Caco-2 (cell line): ENCODE results near the gene DSC1. TPM values are rescaled to one million over a fixed set of nuclear protein-coding genes. Genes with fewer than 3 reads are reported as not detected.

ENCODE experiments used
- BruUV-seq: library from RNA; stranded (reverse); fragments of 400-500 nt; replicated peaks from 2 replicates; lab custom pipeline; 2021; lab: Mats Ljungman, UMichigan
- CTCF ChIA-PET: fragments of 300-600 bp; sonication (Branson Sonifier 250); formaldehyde crosslinking; loops from one replicate; lab custom pipeline; 2022; ENCODE audit warnings: antibody characterized with exemption; lab: Charles Lee
- POLR2A ChIA-PET: fragments of 300-600 bp; sonication (Branson Sonifier 250); formaldehyde crosslinking; loops from one replicate; lab custom pipeline; 2022; ENCODE audit warnings: antibody characterized with exemption; lab: Charles Lee
- DNase-seq, 2 experiments: peaks; one replicate each; pipeline versions ENCODE4 v3.0.0 to v3.0.0-alpha.2; 2020 to 2022
- H3K27me3 ChIP-seq: replicated peaks from 2 replicates; pipeline ENCODE4 v1.6.0; 2011; ENCODE audit warnings: low read length; ENCODE audit not compliant: control insufficient read depth, insufficient read depth
- H3K36me3 ChIP-seq: 2 replicates; pipeline ENCODE4 v1.5.1; 2011; ENCODE audit warnings: low read length; ENCODE audit not compliant: control insufficient read depth, insufficient read depth
- H3K4me1 ChIP-seq: fragments of 250-450 bp; sonication (Bioruptor Pico); 2 replicates; pipeline ENCODE4 v1.5.1; 2020; ENCODE audit warnings: mild to moderate bottlenecking
- H3K4me3 ChIP-seq: 2 replicates; pipeline ENCODE4 v1.5.1; 2011; ENCODE audit warnings: low read depth, mild to moderate bottlenecking, control low read depth, low read length
- H3K9me3 ChIP-seq: fragments of 250-450 bp; sonication (Bioruptor Pico); 2 replicates; pipeline ENCODE4 v1.5.1; 2020; ENCODE audit warnings: mild to moderate bottlenecking, moderate library complexity
- H3K27ac Mint-ChIP-seq: one replicate; pipeline ENCODE4 v1.8.0; 2022; ENCODE audit warnings: mixed read lengths; ENCODE audit not compliant: unreplicated experiment
- H3K27me3 Mint-ChIP-seq: one replicate; pipeline ENCODE4 v1.8.0; 2022; ENCODE audit warnings: mixed read lengths; ENCODE audit not compliant: insufficient read depth, unreplicated experiment
- H3K36me3 Mint-ChIP-seq: one replicate; pipeline ENCODE4 v1.8.0; 2022; ENCODE audit warnings: mild to moderate bottlenecking, mixed read lengths; ENCODE audit not compliant: insufficient read depth, unreplicated experiment
- H3K4me1 Mint-ChIP-seq: one replicate; pipeline ENCODE4 v1.8.0; 2022; ENCODE audit warnings: low read depth, mixed read lengths; ENCODE audit not compliant: unreplicated experiment
- H3K4me3 Mint-ChIP-seq: one replicate; pipeline ENCODE4 v1.8.0; 2022; ENCODE audit warnings: mild to moderate bottlenecking, moderate library complexity, mixed read lengths; ENCODE audit not compliant: unreplicated experiment
- H3K9me3 Mint-ChIP-seq: one replicate; pipeline ENCODE4 v1.8.0; 2022; ENCODE audit warnings: mixed read lengths; ENCODE audit not compliant: unreplicated experiment
- intact Hi-C: fragments of 100-400 bp; cut with micrococcal nuclease; formaldehyde crosslinking; loops from one replicate; pipeline ENCODE4 v1.10.0; 2022; ENCODE audit not compliant: unreplicated experiment
- total RNA-seq: library from RNA; stranded (reverse); gene quantifications from 2 replicates; pipeline ENCODE4 v1.2.3, GENCODE V29; 2022
- TF ChIP-seq, protein P1 (sequence below), 2 experiments: fragments of 200-600 bp in 1 of 2; IDR thresholded peaks; 1 replicate in 1 of 2; 2 replicates in 1 of 2; pipeline versions ENCODE4 v1.5.1 to v1.8.0; 2011 to 2022; ENCODE audit warnings: antibody characterized with exemption in 1 of 2, control low read depth in 1 of 2, inconsistent platforms in 1 of 2, low read depth in 1 of 2, low read length in 1 of 2, mild to moderate bottlenecking in 1 of 2, moderate library complexity in 1 of 2; ENCODE audit not compliant: insufficient read depth in 1 of 2, severe bottlenecking in 1 of 2, unreplicated experiment in 1 of 2

Gene DSC1
- total RNA-seq, 1 experiment from 2014 or later, result 0.11 TPM

DNA sequence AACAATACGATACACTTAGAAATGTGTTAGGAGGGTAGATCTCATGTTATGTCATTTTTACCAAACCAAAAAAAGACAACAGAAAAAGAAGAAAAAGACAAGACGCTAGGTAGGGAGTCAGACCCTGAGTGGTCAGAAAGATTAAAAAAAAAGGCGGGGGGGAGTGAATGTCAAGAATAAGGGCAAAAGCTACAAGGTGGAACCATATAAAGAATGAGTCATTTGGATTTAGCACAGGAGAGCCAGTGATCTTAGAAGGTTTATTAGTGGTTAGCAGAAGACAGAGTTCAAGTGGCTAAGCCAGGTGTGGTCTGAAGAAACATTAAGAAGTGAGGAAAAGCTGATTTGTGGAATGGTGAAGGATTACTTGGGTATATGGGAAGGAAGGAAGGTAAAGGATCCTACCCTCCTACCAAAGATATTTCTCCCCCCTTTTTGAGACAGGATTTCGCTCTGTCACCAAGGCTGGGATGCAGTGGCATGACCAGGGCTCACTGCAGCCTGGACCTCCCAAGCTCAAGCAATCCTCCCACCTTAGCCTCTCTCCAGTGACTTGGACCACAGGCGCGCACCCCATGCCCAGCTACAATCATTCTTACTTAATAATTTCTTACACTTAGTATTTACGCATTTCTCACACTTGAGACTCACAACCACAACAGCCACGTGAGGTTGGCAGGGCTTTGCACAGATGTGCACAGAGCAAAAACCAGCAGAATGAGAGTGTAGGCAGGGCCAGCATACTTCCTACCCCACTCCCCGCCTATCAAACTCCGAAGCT, 63.0 kb downstream of the DSC1 start:
- Mint-ChIP-seq H3K27ac (peak overlapping the region; percentile 53), H3K4me1 (peaks cover 34% of the 10 kb centered on the region)

DNA sequence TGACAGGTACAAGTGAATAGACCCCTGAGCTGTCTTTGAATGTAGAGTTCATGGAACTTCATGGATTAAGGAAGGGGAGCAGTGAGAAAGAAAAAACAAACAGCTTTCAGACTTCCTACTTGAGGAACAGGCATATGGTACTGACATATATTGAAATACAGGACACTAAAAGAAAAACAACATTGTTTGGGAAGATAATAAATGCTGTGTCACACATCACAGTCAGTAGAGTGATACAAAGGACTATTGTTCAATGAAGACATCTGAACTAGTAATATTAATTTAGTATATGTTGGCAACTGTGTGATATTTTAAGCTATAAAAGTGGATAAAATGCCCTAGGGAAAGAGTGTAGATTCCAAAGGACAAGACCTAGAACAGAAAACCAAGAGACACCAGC, 63.8 kb downstream of the DSC1 start:
- no peak overlapping the region for H3K4me3 ChIP-seq
- no peak for DNase-seq
- H3K4me1 ChIP-seq, result no peaks in the 10 kb centered on the region
- peaks cover 12% of the 10 kb centered on the region for H3K36me3 Mint-ChIP-seq
- no peaks in the 10 kb centered on the region for H3K27me3 ChIP-seq
- TF ChIP-seq, protein P1, sequence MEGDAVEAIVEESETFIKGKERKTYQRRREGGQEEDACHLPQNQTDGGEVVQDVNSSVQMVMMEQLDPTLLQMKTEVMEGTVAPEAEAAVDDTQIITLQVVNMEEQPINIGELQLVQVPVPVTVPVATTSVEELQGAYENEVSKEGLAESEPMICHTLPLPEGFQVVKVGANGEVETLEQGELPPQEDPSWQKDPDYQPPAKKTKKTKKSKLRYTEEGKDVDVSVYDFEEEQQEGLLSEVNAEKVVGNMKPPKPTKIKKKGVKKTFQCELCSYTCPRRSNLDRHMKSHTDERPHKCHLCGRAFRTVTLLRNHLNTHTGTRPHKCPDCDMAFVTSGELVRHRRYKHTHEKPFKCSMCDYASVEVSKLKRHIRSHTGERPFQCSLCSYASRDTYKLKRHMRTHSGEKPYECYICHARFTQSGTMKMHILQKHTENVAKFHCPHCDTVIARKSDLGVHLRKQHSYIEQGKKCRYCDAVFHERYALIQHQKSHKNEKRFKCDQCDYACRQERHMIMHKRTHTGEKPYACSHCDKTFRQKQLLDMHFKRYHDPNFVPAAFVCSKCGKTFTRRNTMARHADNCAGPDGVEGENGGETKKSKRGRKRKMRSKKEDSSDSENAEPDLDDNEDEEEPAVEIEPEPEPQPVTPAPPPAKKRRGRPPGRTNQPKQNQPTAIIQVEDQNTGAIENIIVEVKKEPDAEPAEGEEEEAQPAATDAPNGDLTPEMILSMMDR (IDR thresholded peaks at IDR 0.05; ENCODE audit: insufficient read depth in 1 of 2, low read depth in 1 of 2, low read length in 1 of 2, severe bottlenecking in 1 of 2, unreplicated experiment in 1 of 2), result no peak
- no peaks in the 10 kb centered on the region for H3K9me3 Mint-ChIP-seq
- H3K27me3 Mint-ChIP-seq, result no peaks in the 10 kb centered on the region
- no peaks in the 10 kb centered on the region; the same call in 1 of the 2 replicates for H3K36me3 ChIP-seq
- CTCF ChIA-PET, result no interaction called here
- no peaks in the 10 kb centered on the region for H3K9me3 ChIP-seq
- intact Hi-C loops, result no loop called here
- peaks cover 35% of the 10 kb centered on the region for H3K4me1 Mint-ChIP-seq
- peak overlapping the region; percentile 83 for H3K4me3 Mint-ChIP-seq
- BruUV-seq, result no TSS peak
- H3K27ac Mint-ChIP-seq, result peak overlapping the region; percentile 53
- POLR2A ChIA-PET, result no interaction called here

More for the DNA sequence above, 63.0 kb downstream of the DSC1 start:
- Mint-ChIP-seq H3K4me3 (peak overlapping the region; percentile 83), H3K9me3 (no peaks in the 10 kb centered on the region), H3K27me3 (no peaks in the 10 kb centered on the region), H3K36me3 (peaks cover 12% of the 10 kb centered on the region)
- ChIA-PET CTCF (no interaction called here), POLR2A (no interaction called here)
- DNase-seq, result no peak
- no TSS peak for BruUV-seq
- intact Hi-C loops, result no loop called here
- Histone ChIP-seq H3K9me3 (no peaks in the 10 kb centered on the region), H3K27me3 (no peaks in the 10 kb centered on the region), H3K4me1 (no peaks in the 10 kb centered on the region), H3K36me3 (no peaks in the 10 kb centered on the region; the same call in 1 of the 2 replicates), H3K4me3 (peak overlapping the region; percentile 69)
- TF ChIP-seq, protein P1 (IDR thresholded peaks at IDR 0.05; ENCODE audit: insufficient read depth in 1 of 2, low read depth in 1 of 2, low read length in 1 of 2, severe bottlenecking in 1 of 2, unreplicated experiment in 1 of 2), result no peak

DNA sequence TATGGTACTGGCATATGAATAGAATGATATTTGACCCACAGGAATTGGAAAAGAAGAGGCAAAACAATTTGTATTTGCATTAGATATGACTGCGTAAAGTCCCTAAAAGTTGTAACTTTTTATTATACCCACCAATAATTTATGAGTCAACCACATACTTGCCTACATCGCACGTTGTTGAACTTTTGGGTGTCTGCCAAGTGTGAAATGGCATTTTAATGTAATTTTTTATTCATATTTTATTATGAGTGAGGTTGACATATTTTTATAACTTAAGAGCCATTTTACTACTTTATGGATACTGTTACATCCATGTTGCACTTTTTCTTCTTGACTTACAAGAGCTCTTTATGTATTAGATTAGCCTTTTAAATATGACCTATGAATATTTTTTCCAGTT, 65.0 kb downstream of the DSC1 start:
- Histone ChIP-seq H3K27me3 (no peaks in the 10 kb centered on the region), H3K4me1 (no peaks in the 10 kb centered on the region), H3K9me3 (no peaks in the 10 kb centered on the region), H3K36me3 (no peaks in the 10 kb centered on the region; the same call in 1 of the 2 replicates), H3K4me3 (no peak overlapping the region)
- intact Hi-C loops, result no loop called here
- no peak for DNase-seq
- H3K4me1 Mint-ChIP-seq, result peaks cover 29% of the 10 kb centered on the region
- CTCF ChIA-PET, result no interaction called here
- TF ChIP-seq, protein P1 (IDR thresholded peaks at IDR 0.05; ENCODE audit: insufficient read depth in 1 of 2, low read depth in 1 of 2, low read length in 1 of 2, severe bottlenecking in 1 of 2, unreplicated experiment in 1 of 2), result no peak
- no peak overlapping the region for H3K4me3 Mint-ChIP-seq
- BruUV-seq, result no TSS peak
- no peaks in the 10 kb centered on the region for H3K9me3 Mint-ChIP-seq
- POLR2A ChIA-PET, result no interaction called here
- no peak overlapping the region for H3K27ac Mint-ChIP-seq
- H3K27me3 Mint-ChIP-seq, result no peaks in the 10 kb centered on the region
- peaks cover 12% of the 10 kb centered on the region for H3K36me3 Mint-ChIP-seq
